OCI-LY7 (cell line): ENCODE measurements around the gene KCNK6. TPM values are rescaled to one million over a fixed set of nuclear protein-coding genes. Genes with fewer than 3 reads are reported as not detected.
A peak's percentile ranks its signal among the peaks of the same experiment; 100 is the strongest.

Experiments
- BruUV-seq: library from RNA; stranded (reverse); fragments of 400-500 nt; replicated peaks from 2 replicates; lab custom pipeline; 2021; lab: Mats Ljungman, UMichigan
- CTCF ChIA-PET: fragments of 300-600 bp; sonication (Branson Sonifier 250); formaldehyde crosslinking; loops from one replicate; lab custom pipeline; 2022; ENCODE audit warnings: antibody characterized with exemption; ENCODE audit not compliant: unreplicated experiment; lab: Charles Lee
- POLR2A ChIA-PET: fragments of 300-600 bp; sonication (Branson Sonifier 250); formaldehyde crosslinking; loops from one replicate; lab custom pipeline; 2022; ENCODE audit warnings: antibody characterized with exemption; lab: Charles Lee
- DNase-seq: peaks from one replicate; pipeline ENCODE4 v3.0.0-alpha.2; 2015; ENCODE audit warnings: low spot score
- H2AFZ ChIP-seq: fragments of 200-600 bp; sonication (generic), shearing (Covaris generic); 2 replicates; pipeline ENCODE4 v1.6.1; 2014; ENCODE audit warnings: mild to moderate bottlenecking, antibody characterized with exemption, low read length, moderate library complexity
- H3K27ac ChIP-seq: fragments of 200-600 bp; sonication (generic); 2 replicates; pipeline ENCODE4 v1.5.1; 2014; ENCODE audit warnings: mixed run types, low read depth, mild to moderate bottlenecking, moderate library complexity, low read length, inconsistent platforms; ENCODE audit not compliant: poor library complexity, severe bottlenecking
- H3K36me3 ChIP-seq: fragments of 200-600 bp; sonication (generic); 2 replicates; pipeline ENCODE4 v1.6.1; 2014; ENCODE audit warnings: mild to moderate bottlenecking, antibody characterized with exemption, low read length, moderate library complexity, mixed read lengths; ENCODE audit not compliant: insufficient read depth
- H3K4me1 ChIP-seq: fragments of 200-600 bp; sonication (generic); 2 replicates; pipeline ENCODE4 v1.5.1; 2014; ENCODE audit warnings: mild to moderate bottlenecking, low read length; ENCODE audit not compliant: insufficient read depth, poor library complexity, severe bottlenecking
- H3K4me2 ChIP-seq: fragments of 200-600 bp; sonication (generic); 2 replicates; pipeline ENCODE4 v1.6.1; 2014; ENCODE audit warnings: mild to moderate bottlenecking, low read length
- H3K4me3 ChIP-seq: fragments of 200-600 bp; sonication (generic); 2 replicates; pipeline ENCODE4 v1.5.1; 2014; ENCODE audit warnings: mild to moderate bottlenecking, low read depth, low read length; ENCODE audit not compliant: poor library complexity, severe bottlenecking
- H3K79me2 ChIP-seq: fragments of 200-600 bp; sonication (generic); 2 replicates; pipeline ENCODE4 v1.6.1; 2016; ENCODE audit warnings: low read depth, mild to moderate bottlenecking, low read length, moderate library complexity, mixed read lengths; ENCODE audit not compliant: insufficient read depth
- H3K9me2 ChIP-seq: fragments of 200-600 bp; sonication (generic); 2 replicates; pipeline ENCODE4 v1.6.1; 2016; ENCODE audit warnings: mild to moderate bottlenecking, low read length, mixed read lengths; ENCODE audit not compliant: insufficient read depth
- H3K9me3 ChIP-seq: fragments of 200-600 bp; sonication (generic); 2 replicates; pipeline ENCODE4 v1.6.1; 2014; ENCODE audit warnings: mild to moderate bottlenecking, mixed run types, low read length, mixed read lengths
- H4K20me1 ChIP-seq: fragments of 200-600 bp; sonication (generic); 2 replicates; pipeline ENCODE4 v1.6.1; 2014; ENCODE audit warnings: mild to moderate bottlenecking, antibody characterized with exemption, low read length, moderate library complexity, mixed read lengths; ENCODE audit not compliant: insufficient read depth
- CTCF ChIP-seq: fragments of 200-600 bp; sonication (generic); conservative IDR thresholded peaks from 2 replicates; pipeline ENCODE4 v1.5.1; 2014; ENCODE audit warnings: mild to moderate bottlenecking, antibody characterized with exemption, low read length, moderate library complexity, mixed read lengths
- EZH2phosphoT487 ChIP-seq: fragments of 200-600 bp; sonication (generic); IDR thresholded peaks from 2 replicates; pipeline ENCODE4 v1.6.1; 2018; ENCODE audit warnings: low read depth, borderline replicate concordance, mild to moderate bottlenecking, mixed run types, antibody characterized with exemption, low read length, moderate library complexity, mixed read lengths
- intact Hi-C: fragments of 100-400 bp; cut with micrococcal nuclease; formaldehyde crosslinking; loops from one replicate; pipeline ENCODE4 v1.10.0; 2022; ENCODE audit not compliant: unreplicated experiment
- total RNA-seq, 2 experiments: library from RNA; depleted of rRNA in 1 of 2; stranded (reverse); fragments of >200 nt in 1 of 2; shearing (Covaris generic) in 1 of 2; gene quantifications; 2 replicates each; pipeline ENCODE4 v1.2.3, GENCODE V29; 2014 to 2022

The KCNK6 gene
- total RNA-seq, 2 experiments from 2014 or later, result 1.7 to 6.9 TPM

- Histone ChIP-seq H3K9me3 (no peaks in the 10 kb centered on the region), H3K4me1 (peaks cover 5% of the 10 kb centered on the region), H3K4me2 (no peak overlapping the region), H3K36me3 (0 out of 2 replicates have a peak, but pooled peaks cover under 1% of the 10 kb centered on the region), H4K20me1 (no peaks in the 10 kb centered on the region), H3K79me2 (no peaks in the 10 kb centered on the region), H3K4me3 (no peak overlapping the region), H2AFZ (no peak overlapping the region), H3K27ac (no peak overlapping the region), H3K9me2 (no peaks in the 10 kb centered on the region)
- ChIA-PET POLR2A (no interaction called here), CTCF (no interaction called here)
- no peak for TF ChIP-seq EZH2phosphoT487
- no peak for TF ChIP-seq CTCF
- intact Hi-C loops, result no loop called here
- no TSS peak for BruUV-seq
- DNase-seq, result no peak
Measured at GRCh38 chr19:38333245-38333644, 13.6 kb downstream of the KCNK6 start.

GRCh38 chr19:38335949-38336637, 16.4 kb downstream of the KCNK6 start:
- Histone ChIP-seq H3K4me3 (peak overlapping the region; percentile 79), H3K27ac (peak overlapping the region; percentile 79), H2AFZ (peak overlapping the region; percentile 92), H3K36me3 (no peaks in the 10 kb centered on the region), H3K4me2 (peak overlapping the region; percentile 92), H3K9me3 (no peaks in the 10 kb centered on the region), H3K9me2 (no peaks in the 10 kb centered on the region), H3K79me2 (no peaks in the 10 kb centered on the region), H3K4me1 (peaks cover 5% of the 10 kb centered on the region), H4K20me1 (no peaks in the 10 kb centered on the region)
- DNase-seq, result peak; percentile 96
- TF ChIP-seq CTCF (no peak), EZH2phosphoT487 (no peak)
- no TSS peak for BruUV-seq
- POLR2A ChIA-PET, result interaction anchor here (0.9 to 1.5 kb wide), 3 partner anchors 12 to 101 kb away, joined by 3 to 12 read pairs (median 6); partner anchors contain the start of gene PSMD8
- CTCF ChIA-PET, result interaction anchor here (0.6 to 0.8 kb wide), 5 partner anchors 38 to 199 kb away, joined by 3 to 15 read pairs (median 5); partner anchors contain the start of gene PSMD8
- intact Hi-C loops, result loop anchor here (1.0 kb wide), 5 partner anchors 38 to 438 kb away; partner anchors contain the start of gene PSMD8
